Activated CD8-positive, alpha-beta memory T cell treated with anti-CD3 and anti-CD28 coated beads for 24 hours (primary cell): ENCODE results near the gene TAMM41.
"Not testable (repeated sequence)": the region's sequence is repeated elsewhere in the genome, so short reads cannot be mapped to it uniquely, and the experiment has no call there.

Experiments
- DNase-seq: peaks from one replicate; pipeline ENCODE4 v3.0.0-alpha.2; 2020

TAMM41 gene

GRCh38 chr3:11810276-11810675 is 36.4 kb downstream of the TAMM41 start:
- no peak for DNase-seq

- DNase-seq: no peak
Observed at GRCh38 chr3:11808231-11808630, 38.5 kb downstream of the TAMM41 start.

DNA sequence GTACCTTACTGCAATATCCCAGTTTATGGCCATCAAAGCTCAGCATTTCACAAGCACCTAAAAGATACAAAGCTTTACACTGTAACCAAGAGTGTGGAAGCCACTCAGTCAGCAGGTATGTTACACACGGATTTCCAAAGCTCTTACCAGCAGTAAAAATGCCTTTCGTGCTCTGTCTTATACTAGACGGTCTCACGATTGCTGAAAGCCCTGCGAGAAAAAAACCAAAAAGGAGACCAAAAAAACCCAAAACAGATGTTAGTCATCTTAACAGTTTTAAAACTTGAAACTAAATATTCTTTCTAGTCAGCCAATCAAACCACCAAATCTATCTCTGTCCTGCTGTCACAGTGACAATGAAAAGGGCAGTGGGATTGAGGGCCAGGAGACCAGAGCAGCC is 39.0 kb downstream of the TAMM41 start:
- DNase-seq: no peak

GRCh38 chr3:11805716-11806115 is 41.0 kb downstream of the TAMM41 start:
- no peak for DNase-seq

GRCh38 chr3:11803977-11804892 is 42.5 kb downstream of the TAMM41 start:
- DNase-seq: no peak

DNA sequence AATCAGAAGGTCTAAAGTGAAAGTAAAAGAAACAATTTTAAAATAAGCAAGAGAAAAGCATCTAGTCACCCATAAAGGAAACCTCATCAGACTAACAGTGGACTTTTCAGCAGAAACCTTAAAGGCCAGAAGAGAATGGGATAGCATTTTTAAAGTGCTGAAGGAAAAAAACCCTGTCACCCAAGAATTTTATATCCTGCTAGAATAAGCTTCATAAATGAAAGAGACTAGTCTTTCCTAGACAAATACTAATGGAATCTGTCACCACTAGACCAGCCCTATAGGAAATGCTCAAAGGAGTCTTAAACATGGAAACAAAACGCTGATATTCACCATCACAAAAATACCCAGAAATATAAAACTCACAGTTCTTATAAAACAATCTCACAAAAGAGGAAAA is 46.9 kb downstream of the TAMM41 start:
- no peak for DNase-seq

DNA sequence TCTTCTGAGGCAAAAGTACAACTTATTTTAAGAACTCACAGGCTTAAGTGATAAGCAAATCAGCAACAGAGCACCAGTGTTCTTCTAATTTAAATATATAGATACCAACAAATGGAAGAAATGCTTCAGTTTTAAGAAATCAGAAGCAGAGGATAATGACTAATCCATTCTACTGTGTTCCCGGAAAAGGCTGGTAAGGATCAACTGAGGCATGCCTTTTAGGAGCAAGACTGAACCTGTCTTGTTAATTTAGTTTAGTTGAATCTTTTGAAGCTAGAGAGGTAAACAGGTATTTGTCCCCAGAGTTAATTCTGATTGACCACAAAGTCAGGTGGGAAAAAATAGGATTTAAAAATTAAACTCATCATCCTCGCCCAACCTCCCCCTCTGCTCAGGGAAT is 51.8 kb downstream of the TAMM41 start:
- DNase-seq: no peak

DNA sequence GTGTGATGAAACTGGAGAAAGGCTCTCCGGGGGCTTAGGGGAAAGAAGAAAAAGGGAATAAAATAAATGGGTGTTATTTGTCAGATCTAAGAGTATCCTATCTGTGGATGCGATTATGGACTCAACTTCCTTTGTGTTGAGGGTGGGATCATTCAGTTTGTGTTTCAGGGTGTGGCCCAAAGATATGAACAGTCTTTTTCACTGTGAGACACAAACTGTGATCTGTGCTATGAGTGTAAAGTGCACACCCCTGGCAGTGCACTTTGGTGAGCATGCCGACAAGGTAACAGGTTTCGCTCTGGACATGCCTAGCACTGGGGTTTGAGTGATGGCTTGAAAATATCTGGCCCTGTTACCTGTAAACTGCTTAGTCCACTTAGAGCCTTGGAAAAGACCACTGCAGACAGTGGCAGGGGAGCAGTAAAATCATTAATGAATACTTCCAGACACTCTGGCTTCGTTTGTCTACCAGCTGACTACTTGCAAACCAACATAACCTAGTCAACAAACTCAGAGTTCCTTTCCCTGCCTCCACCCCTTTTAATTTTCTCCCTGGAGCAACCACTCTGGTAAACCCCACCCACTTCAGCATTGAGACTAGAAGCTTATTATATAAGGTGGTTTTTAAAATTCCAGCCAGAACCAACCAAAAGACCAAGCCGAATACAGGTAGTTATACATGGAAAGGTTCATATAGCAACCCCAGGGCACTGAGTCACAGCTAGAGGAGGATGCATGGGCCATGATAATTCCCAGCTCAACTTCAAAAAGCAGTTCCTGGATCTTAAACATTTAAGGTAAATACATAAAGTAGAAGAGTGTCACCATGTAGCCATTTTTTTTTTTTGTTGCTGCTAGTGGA is 55.1 kb downstream of the TAMM41 start:
- no peak for DNase-seq

GRCh38 chr3:11789412-11789811 is 57.3 kb downstream of the TAMM41 start:
- no peak for DNase-seq

DNA sequence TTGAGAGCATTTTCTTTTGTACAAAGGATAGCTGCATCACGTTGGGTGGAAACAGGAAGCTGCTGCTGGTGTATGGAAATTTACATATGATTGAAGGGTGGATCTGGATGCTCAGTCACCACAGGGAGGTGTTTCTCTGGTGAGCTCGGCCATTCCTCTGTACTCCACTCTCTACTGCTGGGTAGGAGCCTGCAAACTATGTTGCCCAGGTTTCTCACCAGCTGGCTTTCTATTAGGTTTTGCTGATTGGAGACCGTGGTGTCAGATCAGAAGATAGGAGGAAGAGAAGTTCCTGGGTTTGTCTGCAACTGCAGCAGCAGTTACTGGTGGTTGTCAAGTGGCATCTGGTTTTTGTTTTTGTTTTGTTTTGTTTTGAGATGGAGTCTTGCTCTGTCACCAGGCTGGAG is 61.7 kb downstream of the TAMM41 start:
- DNase-seq: no peak

- DNase-seq: no peak
Observed at GRCh38 chr3:11780341-11780740, 66.3 kb downstream of the TAMM41 start.

- DNase-seq: no peak
Observed at GRCh38 chr3:11779626-11780025, 67.1 kb downstream of the TAMM41 start.

GRCh38 chr3:11778248-11778647 is 68.4 kb downstream of the TAMM41 start:
- DNase-seq: no peak

DNA sequence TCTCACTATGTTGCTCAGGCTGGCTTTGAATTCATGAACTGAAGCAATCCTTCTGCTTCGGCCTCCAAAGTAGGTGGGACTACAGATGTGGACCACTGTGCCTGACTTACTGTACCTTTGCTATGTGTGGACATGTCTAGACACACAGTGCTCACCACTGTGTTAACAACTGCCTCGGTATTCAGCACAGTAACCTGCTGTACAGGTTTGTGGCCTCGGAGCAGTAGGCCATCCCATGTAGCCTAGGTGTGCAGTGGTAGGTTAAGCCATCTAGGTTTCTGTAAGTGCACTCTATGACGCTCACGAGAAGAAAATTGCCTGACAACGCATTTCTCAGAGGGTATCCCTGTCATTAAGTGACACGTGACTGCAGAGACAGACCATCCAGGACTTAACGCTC is 70.3 kb downstream of the TAMM41 start:
- no peak for DNase-seq

- DNase-seq: no peak
Observed at GRCh38 chr3:11775493-11775892, 71.2 kb downstream of the TAMM41 start.

DNA sequence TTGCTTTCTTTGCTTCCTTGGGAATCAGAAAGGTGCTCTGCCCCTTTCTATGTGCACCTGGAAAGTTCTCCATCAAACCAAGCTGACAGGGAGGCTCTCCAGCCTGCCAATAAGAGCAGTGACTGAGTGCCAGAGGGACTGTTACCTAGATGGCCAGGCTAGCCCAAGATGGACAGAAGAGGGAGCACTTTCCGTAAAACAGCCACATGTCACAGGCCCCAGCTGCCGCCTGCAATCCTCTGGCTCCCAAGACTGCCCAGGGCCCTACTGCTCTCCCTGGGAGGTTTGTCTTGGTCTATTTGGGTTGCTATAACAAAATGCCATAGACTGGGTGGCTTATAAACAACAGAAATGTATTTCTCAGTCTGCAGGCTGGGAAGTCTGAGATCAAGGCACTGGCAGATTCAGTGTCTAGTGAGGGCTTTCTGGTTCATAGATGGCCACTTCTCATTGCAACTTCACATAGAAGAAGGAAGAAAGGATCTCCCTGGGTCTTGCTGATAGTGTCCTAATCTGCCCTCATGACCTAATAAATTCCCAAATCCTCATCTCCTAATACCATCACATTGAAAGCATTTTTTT is 72.3 kb downstream of the TAMM41 start:
- DNase-seq: no peak

- DNase-seq: not testable (repeated sequence)
Observed at GRCh38 chr3:11771931-11772330, 74.8 kb downstream of the TAMM41 start.

GRCh38 chr3:11770477-11771391 is 76.0 kb downstream of the TAMM41 start:
- DNase-seq: peak; percentile 79

DNA sequence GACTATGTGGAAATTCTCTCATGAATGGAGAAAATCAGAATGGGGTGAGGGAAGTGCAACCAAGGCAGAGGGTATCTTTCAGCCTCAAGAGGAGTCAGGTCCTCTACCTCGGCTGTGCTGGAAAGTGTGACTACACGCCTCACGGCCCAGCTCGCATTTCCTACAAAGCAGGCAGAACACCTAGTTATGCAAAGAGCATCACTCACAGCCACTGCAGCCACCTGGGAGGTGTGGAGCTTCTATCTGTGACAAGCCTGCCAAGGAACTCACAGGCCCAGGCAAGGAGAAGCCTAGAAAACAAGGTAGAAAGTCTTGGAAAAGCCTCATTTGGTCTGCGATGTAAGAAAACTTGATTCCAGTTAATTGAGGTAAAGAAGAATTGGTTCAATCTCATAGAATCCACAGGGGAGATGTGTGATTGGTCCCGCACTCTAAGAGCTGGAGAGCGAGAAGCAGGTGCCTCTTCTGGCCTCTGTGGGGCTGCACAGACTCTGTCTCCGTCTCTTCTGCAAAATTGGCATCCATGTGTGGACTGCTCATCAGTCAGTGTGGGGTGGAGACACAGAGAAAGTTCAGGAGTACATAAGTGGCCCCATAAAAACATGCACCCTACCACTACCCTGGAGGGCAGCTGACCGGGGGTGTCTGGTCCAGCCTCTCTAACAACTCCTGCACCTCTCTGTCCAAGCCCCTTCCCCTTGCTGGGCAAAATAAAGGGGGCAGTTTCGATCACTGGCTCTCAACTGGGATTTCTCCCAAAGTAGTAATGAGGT is 76.8 kb downstream of the TAMM41 start:
- DNase-seq: no peak

DNA sequence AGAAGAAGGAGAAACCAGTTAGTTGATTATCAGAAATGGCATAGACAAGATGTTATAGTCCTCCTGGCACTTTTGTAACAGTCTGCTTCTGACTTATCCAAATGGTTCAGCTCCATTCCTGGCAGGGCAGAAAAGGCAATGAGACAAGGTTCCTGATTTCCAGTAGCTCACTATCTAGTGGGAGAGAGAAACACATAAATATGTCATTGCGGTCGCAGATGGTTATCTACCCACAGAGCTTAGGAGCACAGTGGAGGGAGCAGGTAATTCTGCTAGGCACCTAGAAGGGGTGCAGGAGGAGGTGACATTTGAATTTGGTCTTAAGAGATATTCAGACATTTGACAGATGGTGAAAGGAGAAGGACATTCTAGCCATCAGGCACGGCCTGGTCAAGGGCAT is 78.1 kb downstream of the TAMM41 start:
- no peak for DNase-seq

DNA sequence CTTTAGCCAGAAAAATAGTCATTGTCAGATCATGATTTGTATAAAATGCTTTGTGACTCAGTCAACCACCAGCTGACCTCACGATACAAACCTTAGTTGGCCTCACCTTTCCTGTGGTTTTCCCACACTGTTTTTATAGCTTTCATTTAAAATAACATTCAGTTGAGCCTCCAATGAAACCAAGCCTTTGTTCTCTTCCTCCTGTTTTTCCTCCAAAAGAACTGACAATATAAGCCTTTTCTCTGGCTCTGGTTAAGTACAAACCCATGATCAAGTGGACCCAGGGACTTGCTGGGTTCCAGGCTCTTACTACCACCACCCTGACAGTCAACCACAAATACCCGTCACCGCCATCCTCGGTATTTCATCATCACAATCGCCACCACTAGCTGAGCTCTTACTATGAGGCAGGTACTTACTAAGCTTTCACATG is 81.7 kb downstream of the TAMM41 start:
- no peak for DNase-seq

- no peak for DNase-seq
Observed at GRCh38 chr3:11759996-11760395, 86.7 kb downstream of the TAMM41 start.
